Body of pancreas (tissue), 4 donors: ENCODE measurements around the gene CCDC13. TPM values are rescaled to one million over a fixed set of nuclear protein-coding genes. Genes with fewer than 3 reads are reported as not detected.

ENCODE experiments used
- ATAC-seq: fragments of 150-250 bp; one replicate; pipeline ENCODE4 v1.9.1; 2016
- DNase-seq, 4 donors: peaks; one replicate each; pipeline ENCODE4 v3.0.0-alpha.2; 2019
- H3K27ac ChIP-seq, 4 donors: fragments of 200-600 bp; sonication (generic); 1 replicate in 3 of 4; 2 replicates in 1 of 4; pipeline versions ENCODE4 v1.5.1 to v1.6.1; 2016 to 2019; ENCODE audit warnings: mild to moderate bottlenecking in 1 of 4, mixed read lengths in 1 of 4, moderate library complexity in 1 of 4
- H3K27me3 ChIP-seq, 2 donors: fragments of 200-600 bp; sonication (generic); one replicate each; pipeline ENCODE4 v1.6.0; 2016; ENCODE audit warnings: mild to moderate bottlenecking in 1 of 2
- H3K36me3 ChIP-seq, 2 donors: fragments of 200-600 bp; sonication (generic); replicated peaks in 1 of 2; 2 replicates each; pipeline ENCODE4 v1.5.1; 2016; ENCODE audit warnings: low read depth in 2 of 2; ENCODE audit not compliant: insufficient read depth in 1 of 2
- H3K4me1 ChIP-seq: fragments of 200-600 bp; sonication (generic); one replicate; pipeline ENCODE4 v1.6.0; 2016
- H3K4me3 ChIP-seq, 2 donors: fragments of 200-600 bp; sonication (generic); 1 replicate in 1 of 2; 2 replicates in 1 of 2; pipeline ENCODE4 v1.5.1; 2016 to 2019
- H3K9me3 ChIP-seq, 3 donors: fragments of 200-600 bp; sonication (generic); 1 replicate in 2 of 3; 2 replicates in 1 of 3; pipeline ENCODE4 v1.5.1; 2016
- POLR2A ChIP-seq, 3 donors: fragments of 450-650 bp; IDR thresholded peaks; one replicate each; pipeline ENCODE4 v1.6.1; 2016; ENCODE audit warnings: antibody characterized with exemption in 3 of 3, mild to moderate bottlenecking in 2 of 3
- WGBS, 2 donors: methylation state at CpG; one replicate each; pipeline ENCODE4 v1.1.5; 2017; 5-methylcytosine and 5-hydroxymethylcytosine counted together
- intact Hi-C: fragments of 100-400 bp; cut with DNase I; formaldehyde crosslinking; loops from one replicate; pipeline ENCODE4 v1.15.1; 2023
- total RNA-seq, 2 donors: library from RNA; depleted of rRNA; stranded (reverse); fragments of >200 nt; gene quantifications; one replicate each; pipeline ENCODE4 v1.1.0, GENCODE V29; 2016
- TF ChIP-seq, protein P1 (sequence below), 7 experiments: fragments of 450-650 bp in 4 of 7; fragments of 200-600 bp in 3 of 7; sonication (generic) in 3 of 7; IDR thresholded peaks; one replicate each; pipeline ENCODE4 v1.5.1; 2016 to 2019; ENCODE audit warnings: antibody characterized with exemption in 7 of 7

CCDC13 gene
- total RNA-seq, 2 donors from 2014 or later = 3.9 to 6.3 TPM

GRCh38 chr3:42800251-42800650, 27.2 kb upstream of the CCDC13 start:
- Histone ChIP-seq H3K4me1 (peaks cover 42% of the 10 kb centered on the region), H3K36me3 (no peaks in the 10 kb centered on the region), H3K27ac (no peak overlapping the region), H3K4me3 (no peak overlapping the region), H3K9me3 (no peaks in the 10 kb centered on the region), H3K27me3 (no peaks in the 10 kb centered on the region)
- DNase-seq (no peak), ATAC-seq (no peak)
- WGBS, 2 donors = 81 to 88% methylated on average over 2 of the region's 2 CpGs
- intact Hi-C loops = no loop called here
- TF ChIP-seq POLR2A (IDR thresholded peaks at IDR 0.05) = no peak
- TF ChIP-seq, protein P1, sequence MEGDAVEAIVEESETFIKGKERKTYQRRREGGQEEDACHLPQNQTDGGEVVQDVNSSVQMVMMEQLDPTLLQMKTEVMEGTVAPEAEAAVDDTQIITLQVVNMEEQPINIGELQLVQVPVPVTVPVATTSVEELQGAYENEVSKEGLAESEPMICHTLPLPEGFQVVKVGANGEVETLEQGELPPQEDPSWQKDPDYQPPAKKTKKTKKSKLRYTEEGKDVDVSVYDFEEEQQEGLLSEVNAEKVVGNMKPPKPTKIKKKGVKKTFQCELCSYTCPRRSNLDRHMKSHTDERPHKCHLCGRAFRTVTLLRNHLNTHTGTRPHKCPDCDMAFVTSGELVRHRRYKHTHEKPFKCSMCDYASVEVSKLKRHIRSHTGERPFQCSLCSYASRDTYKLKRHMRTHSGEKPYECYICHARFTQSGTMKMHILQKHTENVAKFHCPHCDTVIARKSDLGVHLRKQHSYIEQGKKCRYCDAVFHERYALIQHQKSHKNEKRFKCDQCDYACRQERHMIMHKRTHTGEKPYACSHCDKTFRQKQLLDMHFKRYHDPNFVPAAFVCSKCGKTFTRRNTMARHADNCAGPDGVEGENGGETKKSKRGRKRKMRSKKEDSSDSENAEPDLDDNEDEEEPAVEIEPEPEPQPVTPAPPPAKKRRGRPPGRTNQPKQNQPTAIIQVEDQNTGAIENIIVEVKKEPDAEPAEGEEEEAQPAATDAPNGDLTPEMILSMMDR (IDR thresholded peaks at IDR 0.05) = no peak

GRCh38 chr3:42799376-42799775, 26.3 kb upstream of the CCDC13 start:
- H3K27ac ChIP-seq = no peak overlapping the region
- no peaks in the 10 kb centered on the region for H3K36me3 ChIP-seq
- H3K27me3 ChIP-seq = no peaks in the 10 kb centered on the region
- 56 to 64% methylated on average over 7 of the region's 7 CpGs for whole genome bisulfite sequencing, 2 donors
- no peak for DNase-seq
- peaks cover 37% of the 10 kb centered on the region for H3K4me1 ChIP-seq
- intact Hi-C loops = no loop called here
- no peaks in the 10 kb centered on the region for H3K9me3 ChIP-seq
- no peak overlapping the region for H3K4me3 ChIP-seq
- no peak for ATAC-seq
- TF ChIP-seq, protein P1 (IDR thresholded peaks at IDR 0.05) = no peak
- TF ChIP-seq POLR2A (IDR thresholded peaks at IDR 0.05) = no peak

DNA sequence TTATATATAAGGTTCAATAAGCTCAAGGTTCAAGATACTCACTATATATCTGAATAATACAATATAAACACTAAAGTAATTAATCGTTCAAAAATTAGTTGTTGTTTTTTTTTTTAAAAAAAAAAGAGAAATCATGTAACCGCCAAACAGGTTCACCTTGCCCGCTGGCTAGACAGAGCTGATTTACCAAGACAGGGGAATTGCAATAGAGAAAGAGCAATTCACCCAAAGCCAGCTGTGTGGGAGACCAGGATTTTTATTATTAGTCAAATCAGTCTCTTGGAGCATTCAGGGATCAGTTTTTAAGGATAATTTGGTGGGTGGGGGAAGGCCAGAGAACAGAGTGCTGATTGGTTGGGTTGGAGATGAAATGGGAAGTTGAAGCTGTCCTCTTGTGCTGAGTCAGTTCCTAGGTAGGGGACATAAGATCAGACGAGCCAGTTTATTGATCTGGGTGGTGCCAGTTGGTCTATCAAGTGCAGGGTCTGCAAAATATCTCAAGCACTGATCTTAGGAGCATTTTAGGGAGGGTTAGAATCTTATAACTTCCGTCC, 23.4 kb upstream of the CCDC13 start:
- ATAC-seq = no peak
- intact Hi-C loops = no loop called here
- 71 to 83% methylated on average over 4 of the region's 5 CpGs for WGBS, 2 donors
- TF ChIP-seq, protein P1 (IDR thresholded peaks at IDR 0.05) = no peak
- TF ChIP-seq POLR2A (IDR thresholded peaks at IDR 0.05) = no peak
- Histone ChIP-seq H3K9me3 (no peaks in the 10 kb centered on the region), H3K27me3 (no peaks in the 10 kb centered on the region), H3K4me3 (no peak overlapping the region), H3K36me3 (no peaks in the 10 kb centered on the region), H3K27ac (no peak overlapping the region), H3K4me1 (peaks cover 17% of the 10 kb centered on the region)
- no peak for DNase-seq

DNA sequence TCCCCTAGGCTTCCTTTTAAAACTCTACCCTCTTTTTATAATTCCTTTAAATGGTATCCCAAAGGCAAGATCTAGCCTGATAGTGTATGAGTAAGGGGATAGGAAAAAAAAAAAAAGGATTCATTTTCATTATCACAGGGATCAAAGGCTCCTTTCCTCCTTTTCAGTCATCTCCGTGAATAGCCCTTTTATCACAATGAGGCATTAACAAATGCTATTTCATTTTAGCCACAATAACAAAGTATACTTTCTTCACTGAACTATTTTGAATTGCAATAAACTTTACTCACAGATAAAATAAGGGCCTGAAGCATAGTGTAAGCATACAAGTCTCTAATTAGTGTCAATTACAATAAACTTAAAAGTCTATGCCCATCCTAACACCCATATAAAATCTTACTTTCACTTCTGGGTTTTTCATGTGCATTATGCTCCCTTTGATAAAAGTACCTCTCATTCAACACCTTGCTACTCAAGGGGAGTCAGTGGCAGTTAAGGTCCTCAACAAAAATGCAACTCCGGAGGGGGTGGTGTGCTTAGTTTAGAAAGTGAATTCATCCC, 22.6 kb upstream of the CCDC13 start:
- Histone ChIP-seq H3K36me3 (no peaks in the 10 kb centered on the region), H3K4me1 (peaks cover 10% of the 10 kb centered on the region), H3K27ac (no peak overlapping the region), H3K27me3 (no peaks in the 10 kb centered on the region), H3K9me3 (no peaks in the 10 kb centered on the region), H3K4me3 (no peak overlapping the region)
- intact Hi-C loops = no loop called here
- ATAC-seq = no peak
- TF ChIP-seq POLR2A (IDR thresholded peaks at IDR 0.05) = no peak
- TF ChIP-seq, protein P1 (IDR thresholded peaks at IDR 0.05) = no peak
- no peak for DNase-seq
- 92 to 95% methylated on average over 2 of the region's 2 CpGs for WGBS, 2 donors

DNA sequence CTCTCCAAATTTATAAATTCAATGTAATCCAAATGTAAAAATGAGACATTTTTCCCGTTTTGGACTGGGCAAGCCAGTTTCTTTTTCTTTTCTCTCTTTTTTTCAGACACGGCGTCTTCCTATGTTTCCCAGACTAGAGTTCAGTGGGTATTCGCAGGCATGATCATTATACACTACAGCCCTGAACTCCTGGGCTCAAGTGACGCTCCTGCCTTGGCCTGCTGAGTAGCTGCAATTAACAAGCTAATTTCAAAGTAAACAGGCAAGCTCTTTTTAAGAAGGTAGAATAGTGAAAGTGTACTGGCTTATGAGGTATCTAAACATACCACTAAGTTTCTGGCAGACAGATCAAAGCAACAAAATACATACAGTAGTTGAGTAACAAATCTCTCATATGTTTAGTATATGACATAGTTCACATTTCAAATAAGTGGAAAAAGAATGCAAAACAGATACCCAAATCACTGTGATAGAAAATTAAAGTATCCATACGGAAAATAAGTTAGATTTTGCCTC, 17.7 kb upstream of the CCDC13 start:
- no peaks in the 10 kb centered on the region for H3K9me3 ChIP-seq
- intact Hi-C loops = no loop called here
- peaks cover 12% of the 10 kb centered on the region for H3K4me1 ChIP-seq
- H3K27me3 ChIP-seq = no peaks in the 10 kb centered on the region
- no peak overlapping the region for H3K27ac ChIP-seq
- DNase-seq (no peak), ATAC-seq (no peak)
- no peaks in the 10 kb centered on the region for H3K36me3 ChIP-seq
- TF ChIP-seq, protein P1 (IDR thresholded peaks at IDR 0.05) = no peak
- no peak for TF ChIP-seq POLR2A (IDR thresholded peaks at IDR 0.05)
- H3K4me3 ChIP-seq = no peak overlapping the region
- 66 to 67% methylated on average over 6 of the region's 6 CpGs for WGBS, 2 donors
